ENCODE measurements around the gene SPECC1L.

Gene SPECC1L

GRCh38 chr22:24326266-24326665 lies 55.6 kb downstream of the SPECC1L start:
- DNase-seq, result no peak

- no peak for DNase-seq
These were observed 57.2 kb downstream of the SPECC1L start for GRCh38 chr22:24327832-24328231.

- DNase-seq, result no peak
These were observed 58.8 kb downstream of the SPECC1L start for GRCh38 chr22:24329453-24329852.

GRCh38 chr22:24330636-24331035 lies 60.0 kb downstream of the SPECC1L start:
- no peak for DNase-seq

GRCh38 chr22:24331468-24332440 lies 61.1 kb downstream of the SPECC1L start:
- DNase-seq, result no peak

- DNase-seq, result no peak
These were observed 62.7 kb downstream of the SPECC1L start for GRCh38 chr22:24333301-24333700.

GRCh38 chr22:24335496-24335895 lies 64.9 kb downstream of the SPECC1L start:
- DNase-seq, result no peak

- DNase-seq, result no peak
These were observed 67.4 kb downstream of the SPECC1L start for GRCh38 chr22:24337894-24338645.

- no peak for DNase-seq
These were observed 68.3 kb downstream of the SPECC1L start for GRCh38 chr22:24338726-24339451.

- DNase-seq, result no peak
These were observed 68.8 kb downstream of the SPECC1L start for GRCh38 chr22:24339452-24339747.

GRCh38 chr22:24341627-24342026 lies 71.0 kb downstream of the SPECC1L start:
- DNase-seq, result no peak

- no peak for DNase-seq
These were observed 80.0 kb downstream of the SPECC1L start for GRCh38 chr22:24350627-24351026.

- no peak for DNase-seq
These were observed 82.5 kb downstream of the SPECC1L start for GRCh38 chr22:24353121-24353520.

GRCh38 chr22:24355574-24355973 lies 84.9 kb downstream of the SPECC1L start:
- no peak for DNase-seq

- DNase-seq, result no peak
These were observed 86.9 kb downstream of the SPECC1L start for GRCh38 chr22:24357547-24357946.

GRCh38 chr22:24358105-24358836 lies 87.6 kb downstream of the SPECC1L start:
- no peak for DNase-seq

- DNase-seq, result no peak
These were observed 89.0 kb downstream of the SPECC1L start for GRCh38 chr22:24359452-24360120.

GRCh38 chr22:24361976-24362646 lies 91.5 kb downstream of the SPECC1L start:
- no peak for DNase-seq

GRCh38 chr22:24363243-24363642 lies 92.6 kb downstream of the SPECC1L start:
- DNase-seq, result no peak

GRCh38 chr22:24366701-24367100 lies 96.1 kb downstream of the SPECC1L start:
- DNase-seq, result no peak

GRCh38 chr22:24367841-24368240 lies 97.2 kb downstream of the SPECC1L start:
- no peak for DNase-seq

GRCh38 chr22:24370401-24370800 lies 99.8 kb downstream of the SPECC1L start:
- DNase-seq, result no peak

Data from DMS 273 treated with DMSO at 0.1 percent for 48 hours (cell line).